Esophagus squamous epithelium (tissue), 4 donors: ENCODE measurements around the gene UNC13D.

Source experiments
- POLR2A ChIP-seq, 4 donors: fragments of 450-650 bp; IDR thresholded peaks; one replicate each; pipeline ENCODE4 v1.6.1; 2017; ENCODE audit warnings: antibody characterized with exemption in 4 of 4, mild to moderate bottlenecking in 4 of 4, moderate library complexity in 3 of 4
- TF ChIP-seq, protein P1 (sequence below), 6 experiments: fragments of 450-650 bp in 4 of 6; fragments of 200-600 bp in 2 of 6; sonication (generic) in 2 of 6; IDR thresholded peaks; one replicate each; pipeline ENCODE4 v1.5.1; 2016 to 2019; ENCODE audit warnings: antibody characterized with exemption in 6 of 6, mild to moderate bottlenecking in 4 of 6, moderate library complexity in 4 of 6

DNA sequence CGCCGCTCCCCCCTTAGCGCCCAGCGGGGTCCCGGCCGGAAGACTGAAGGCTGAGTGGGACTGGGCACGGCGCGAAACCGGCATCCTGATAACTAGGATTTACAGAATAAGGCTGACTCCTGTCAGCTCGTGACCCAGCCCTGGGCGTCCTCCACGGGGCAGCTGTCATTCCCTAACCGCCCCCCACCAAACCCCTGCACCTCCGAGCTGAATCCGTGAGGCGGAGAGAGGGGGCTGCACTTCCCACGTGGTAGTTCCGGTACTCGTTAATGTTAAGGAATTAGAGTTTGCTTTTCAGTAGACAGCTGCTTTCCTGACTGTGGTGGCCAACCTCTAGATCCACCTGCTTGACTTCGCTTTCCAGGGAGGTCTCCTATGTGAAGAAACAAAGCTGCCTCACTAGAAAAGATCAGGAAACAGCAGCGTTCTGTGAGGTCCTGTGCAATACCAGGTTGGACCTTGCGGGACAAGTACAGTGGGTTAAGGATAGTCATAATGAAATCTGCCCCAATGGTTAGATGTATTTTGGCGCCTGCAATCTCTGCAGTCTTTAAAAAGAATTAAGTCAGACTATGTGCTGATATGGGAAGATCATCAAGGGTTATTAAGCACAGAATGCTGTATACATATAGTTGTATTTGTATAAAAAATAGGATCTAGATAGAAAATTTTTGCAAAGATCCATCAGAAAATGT, 12.0 kb upstream of the UNC13D start:
- TF ChIP-seq, protein P1, sequence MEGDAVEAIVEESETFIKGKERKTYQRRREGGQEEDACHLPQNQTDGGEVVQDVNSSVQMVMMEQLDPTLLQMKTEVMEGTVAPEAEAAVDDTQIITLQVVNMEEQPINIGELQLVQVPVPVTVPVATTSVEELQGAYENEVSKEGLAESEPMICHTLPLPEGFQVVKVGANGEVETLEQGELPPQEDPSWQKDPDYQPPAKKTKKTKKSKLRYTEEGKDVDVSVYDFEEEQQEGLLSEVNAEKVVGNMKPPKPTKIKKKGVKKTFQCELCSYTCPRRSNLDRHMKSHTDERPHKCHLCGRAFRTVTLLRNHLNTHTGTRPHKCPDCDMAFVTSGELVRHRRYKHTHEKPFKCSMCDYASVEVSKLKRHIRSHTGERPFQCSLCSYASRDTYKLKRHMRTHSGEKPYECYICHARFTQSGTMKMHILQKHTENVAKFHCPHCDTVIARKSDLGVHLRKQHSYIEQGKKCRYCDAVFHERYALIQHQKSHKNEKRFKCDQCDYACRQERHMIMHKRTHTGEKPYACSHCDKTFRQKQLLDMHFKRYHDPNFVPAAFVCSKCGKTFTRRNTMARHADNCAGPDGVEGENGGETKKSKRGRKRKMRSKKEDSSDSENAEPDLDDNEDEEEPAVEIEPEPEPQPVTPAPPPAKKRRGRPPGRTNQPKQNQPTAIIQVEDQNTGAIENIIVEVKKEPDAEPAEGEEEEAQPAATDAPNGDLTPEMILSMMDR (IDR thresholded peaks at IDR 0.05) = no peak
- no peak for TF ChIP-seq POLR2A (IDR thresholded peaks at IDR 0.05)
